Measurements from ENCODE around the gene URAD. TPM values are rescaled to one million over a fixed set of nuclear protein-coding genes. Genes with fewer than 3 reads are reported as not detected.

The URAD gene
- total RNA-seq, 2 experiments from 2014 or later: not detected

Other genes starting within 250 kb of the URAD start
- gene GSX1, start 196.2 kb downstream of the URAD start, total RNA-seq: not detected
- gene PDX1, start 68.7 kb downstream of the URAD start, total RNA-seq: not detected
- gene CDX2, start 19.4 kb downstream of the URAD start, total RNA-seq: not detected
- gene FLT3, start 111.9 kb upstream of the URAD start, total RNA-seq: not detected
- 10 to 100 TPM; 46.1 to 47.1 TPM for gene PAN3, start 149.9 kb upstream of the URAD start, total RNA-seq